DOHH2 (cell line): ENCODE results near the gene LOXL1.
"Not testable (repeated sequence)": the region's sequence is repeated elsewhere in the genome, so short reads cannot be mapped to it uniquely, and the experiment has no call there.

ENCODE experiments used
- H3F3A ChIP-seq: fragments of 200-600 bp; sonication (generic), shearing (Covaris generic); 2 replicates; pipeline ENCODE4 v1.6.0; 2016; ENCODE audit warnings: antibody characterized with exemption, mild to moderate bottlenecking; ENCODE audit not compliant: control insufficient read depth, insufficient read depth
- H3K27ac ChIP-seq: fragments of 200-600 bp; sonication (generic); 2 replicates; pipeline ENCODE4 v1.5.1; 2014; ENCODE audit warnings: low read depth, mild to moderate bottlenecking, low read length, moderate library complexity
- H3K27me3 ChIP-seq: fragments of 200-600 bp; sonication (generic); 2 replicates; pipeline ENCODE4 v1.6.1; 2014; ENCODE audit warnings: mild to moderate bottlenecking, low read length, mixed read lengths; ENCODE audit not compliant: control insufficient read depth
- H3K36me3 ChIP-seq: fragments of 200-600 bp; sonication (generic); 2 replicates; pipeline ENCODE4 v1.6.1; 2014; ENCODE audit warnings: mild to moderate bottlenecking, low read length, moderate library complexity, mixed read lengths; ENCODE audit not compliant: control insufficient read depth
- H3K4me1 ChIP-seq: fragments of 200-600 bp; sonication (generic); 2 replicates; pipeline ENCODE4 v1.6.1; 2014; ENCODE audit warnings: mild to moderate bottlenecking, low read length, mixed read lengths; ENCODE audit not compliant: control insufficient read depth
- H3K4me2 ChIP-seq: fragments of 200-600 bp; sonication (generic); 2 replicates; pipeline ENCODE4 v1.6.0; 2014; ENCODE audit warnings: mild to moderate bottlenecking, low read length, moderate library complexity
- H3K4me3 ChIP-seq: fragments of 200-600 bp; sonication (generic); 2 replicates; pipeline ENCODE4 v1.5.1; 2014; ENCODE audit warnings: mild to moderate bottlenecking, low read length, mixed read lengths
- H3K79me2 ChIP-seq: fragments of 200-600 bp; sonication (generic); 2 replicates; pipeline ENCODE4 v1.6.1; 2014; ENCODE audit warnings: mild to moderate bottlenecking, low read length, mixed read lengths; ENCODE audit not compliant: control insufficient read depth
- H3K9me2 ChIP-seq: fragments of 200-600 bp; sonication (generic); replicated peaks from 2 replicates; pipeline ENCODE4 v1.6.1; 2014; ENCODE audit warnings: mild to moderate bottlenecking, low read length, mixed read lengths; ENCODE audit not compliant: control insufficient read depth
- H3K9me3 ChIP-seq: fragments of 200-600 bp; sonication (generic); 2 replicates; pipeline ENCODE4 v1.6.1; 2014; ENCODE audit warnings: antibody characterized with exemption, low read length, mixed read lengths; ENCODE audit not compliant: control insufficient read depth, insufficient read depth
- H4K20me1 ChIP-seq: fragments of 200-600 bp; sonication (generic); 2 replicates; pipeline ENCODE4 v1.6.0; 2014; ENCODE audit warnings: low read depth, mild to moderate bottlenecking, antibody characterized with exemption, low read length, moderate library complexity; ENCODE audit not compliant: control insufficient read depth, insufficient read depth
- CTCF ChIP-seq: fragments of 200-600 bp; sonication (generic); IDR thresholded peaks from one replicate; pipeline ENCODE4 v1.5.1; 2014; ENCODE audit warnings: antibody characterized with exemption, mild to moderate bottlenecking, low read depth, low read length; ENCODE audit not compliant: poor library complexity, severe bottlenecking
- EZH2phosphoT487 ChIP-seq: fragments of 200-600 bp; sonication (generic); IDR thresholded peaks from 2 replicates; pipeline ENCODE4 v1.6.1; 2017; ENCODE audit warnings: borderline replicate concordance, mild to moderate bottlenecking, antibody characterized with exemption, low read length, moderate library complexity, mixed read lengths

Gene LOXL1

GRCh38 chr15:73959801-73960200 is 33.5 kb downstream of the LOXL1 start:
- Histone ChIP-seq H3K4me3 (no peak overlapping the region), H3K27me3 (peaks cover 10% of the 10 kb centered on the region), H3K9me3 (no peaks in the 10 kb centered on the region), H3K9me2 (no peaks in the 10 kb centered on the region), H3K4me1 (peaks cover 16% of the 10 kb centered on the region), H3K79me2 (no peaks in the 10 kb centered on the region), H3K27ac (no peak overlapping the region), H4K20me1 (no peaks in the 10 kb centered on the region), H3K36me3 (no peaks in the 10 kb centered on the region), H3K4me2 (peak overlapping the region; percentile 56), H3F3A (peaks cover 2% of the 10 kb centered on the region; the same call in 1 of the 2 replicates)
- no peak for TF ChIP-seq EZH2phosphoT487
- no peak for TF ChIP-seq CTCF

GRCh38 chr15:73960472-73961070 is 34.3 kb downstream of the LOXL1 start:
- H3K79me2 ChIP-seq, H3K27ac ChIP-seq, H3F3A ChIP-seq, H3K9me2 ChIP-seq, H3K9me3 ChIP-seq, H4K20me1 ChIP-seq, H3K36me3 ChIP-seq, H3K4me2 ChIP-seq, H3K4me3 ChIP-seq: not testable (repeated sequence)
- H3K4me1 ChIP-seq: peaks cover 24% of the 10 kb centered on the region
- peaks cover 10% of the 10 kb centered on the region for H3K27me3 ChIP-seq

GRCh38 chr15:73962433-73962832 is 36.2 kb downstream of the LOXL1 start:
- peaks cover 38% of the 10 kb centered on the region for H3K4me1 ChIP-seq
- H3F3A ChIP-seq: peaks cover 2% of the 10 kb centered on the region; the same call in 1 of the 2 replicates
- TF ChIP-seq CTCF (no peak), EZH2phosphoT487 (no peak)
- no peaks in the 10 kb centered on the region for H3K9me2 ChIP-seq
- peaks cover 10% of the 10 kb centered on the region for H3K27me3 ChIP-seq
- H3K9me3 ChIP-seq: no peaks in the 10 kb centered on the region
- H3K36me3 ChIP-seq: no peaks in the 10 kb centered on the region
- H3K4me2 ChIP-seq: no peak overlapping the region
- H4K20me1 ChIP-seq: no peaks in the 10 kb centered on the region
- no peaks in the 10 kb centered on the region for H3K79me2 ChIP-seq
- no peak overlapping the region for H3K27ac ChIP-seq
- no peak overlapping the region for H3K4me3 ChIP-seq

GRCh38 chr15:73964736-73965093 is 38.5 kb downstream of the LOXL1 start:
- H3K4me1 ChIP-seq: peaks cover 25% of the 10 kb centered on the region
- H3K79me2 ChIP-seq: no peaks in the 10 kb centered on the region
- peaks cover 8% of the 10 kb centered on the region for H3K27me3 ChIP-seq
- H3K4me3 ChIP-seq: peak overlapping the region; percentile 53
- H3K27ac ChIP-seq: no peak overlapping the region
- H3K4me2 ChIP-seq: peak overlapping the region; percentile 64
- H3K36me3 ChIP-seq: no peaks in the 10 kb centered on the region
- no peaks in the 10 kb centered on the region for H3K9me3 ChIP-seq
- H4K20me1 ChIP-seq: no peaks in the 10 kb centered on the region
- TF ChIP-seq EZH2phosphoT487: no peak
- TF ChIP-seq CTCF: peak; percentile 97
- H3K9me2 ChIP-seq: no peaks in the 10 kb centered on the region
- no peaks in the 10 kb centered on the region for H3F3A ChIP-seq
